ENCODE data around the gene MFSD6. TPM values are rescaled to one million over a fixed set of nuclear protein-coding genes. Genes with fewer than 3 reads are reported as not detected.

The MFSD6 gene
- total RNA-seq, 4 donors from 2014 or later: 40.4 to 184 (median 119) TPM

GRCh38 chr2:190441564-190441963 lies 33.4 kb downstream of the MFSD6 start:
- H3K27ac ChIP-seq: no peak overlapping the region
- no peaks in the 10 kb centered on the region for H3K27me3 ChIP-seq
- no peak for DNase-seq
- peaks cover 0 to 14% (median 0%) of the 10 kb centered on the region in 3 donors for H3K36me3 ChIP-seq
- TF ChIP-seq CTCF (IDR thresholded peaks at IDR 0.05): no peak
- no peak for TF ChIP-seq POLR2A (IDR thresholded peaks at IDR 0.05)
- peaks cover 0 to 22% (median 4%) of the 10 kb centered on the region in 4 donors for H3K4me1 ChIP-seq
- H3K4me3 ChIP-seq: no peak overlapping the region
- no peaks in the 10 kb centered on the region for H3K9me3 ChIP-seq

GRCh38 chr2:190443055-190443454 lies 34.9 kb downstream of the MFSD6 start:
- no peak for TF ChIP-seq CTCF (IDR thresholded peaks at IDR 0.05)
- no peak for TF ChIP-seq POLR2A (IDR thresholded peaks at IDR 0.05)
- H3K4me1 ChIP-seq: peaks cover 0 to 22% (median 4%) of the 10 kb centered on the region in 4 donors
- H3K27me3 ChIP-seq: no peaks in the 10 kb centered on the region
- DNase-seq: no peak
- H3K27ac ChIP-seq: no peak overlapping the region
- H3K9me3 ChIP-seq: no peaks in the 10 kb centered on the region
- H3K4me3 ChIP-seq: no peak overlapping the region
- H3K36me3 ChIP-seq: peaks cover 0 to 4% (median 0%) of the 10 kb centered on the region in 3 donors

GRCh38 chr2:190443778-190444481 lies 35.8 kb downstream of the MFSD6 start:
- H3K27ac ChIP-seq: no peak overlapping the region
- DNase-seq: no peak
- H3K4me3 ChIP-seq: no peak overlapping the region
- no peaks in the 10 kb centered on the region for H3K27me3 ChIP-seq
- no peaks in the 10 kb centered on the region for H3K36me3 ChIP-seq
- TF ChIP-seq CTCF (IDR thresholded peaks at IDR 0.05) (no peak), POLR2A (IDR thresholded peaks at IDR 0.05) (no peak)
- H3K9me3 ChIP-seq: no peaks in the 10 kb centered on the region
- H3K4me1 ChIP-seq: peaks cover 0 to 22% (median 4%) of the 10 kb centered on the region in 4 donors

- peaks cover 0 to 20% (median 3%) of the 10 kb centered on the region in 4 donors for H3K4me1 ChIP-seq
- H3K27me3 ChIP-seq: no peaks in the 10 kb centered on the region
- TF ChIP-seq CTCF (IDR thresholded peaks at IDR 0.05): no peak
- no peak for TF ChIP-seq POLR2A (IDR thresholded peaks at IDR 0.05)
- H3K4me3 ChIP-seq: no peak overlapping the region
- DNase-seq: no peak
- H3K36me3 ChIP-seq: no peaks in the 10 kb centered on the region
- no peak overlapping the region for H3K27ac ChIP-seq
- no peaks in the 10 kb centered on the region for H3K9me3 ChIP-seq
Measured at GRCh38 chr2:190444976-190445375, 36.8 kb downstream of the MFSD6 start.

GRCh38 chr2:190446193-190446592 lies 38.0 kb downstream of the MFSD6 start:
- no peaks in the 10 kb centered on the region for H3K27me3 ChIP-seq
- peaks cover 0 to 14% (median 0%) of the 10 kb centered on the region in 4 donors for H3K4me1 ChIP-seq
- no peaks in the 10 kb centered on the region for H3K36me3 ChIP-seq
- DNase-seq: no peak
- H3K4me3 ChIP-seq: no peak overlapping the region
- no peaks in the 10 kb centered on the region for H3K9me3 ChIP-seq
- no peak overlapping the region for H3K27ac ChIP-seq
- TF ChIP-seq POLR2A (IDR thresholded peaks at IDR 0.05) (no peak), CTCF (IDR thresholded peaks at IDR 0.05) (no peak)

All from Peyer's patch (tissue), 4 donors.